SK-N-SH (cell line): ENCODE measurements around the gene NDUFC1.

Experiments used
- CTCF ChIP-seq: fragments of 200-600 bp; sonication (generic); IDR thresholded peaks from 2 replicates; pipeline ENCODE4 v1.6.1; 2017; ENCODE audit warnings: antibody characterized with exemption, mild to moderate bottlenecking, moderate library complexity
- EP300 ChIP-seq, 2 experiments: IDR thresholded peaks; 2 replicates each; pipeline versions ENCODE4 v1.4.0 to v1.6.1; 2012; ENCODE audit warnings: borderline replicate concordance in 1 of 2, low read depth in 1 of 2, low read length in 1 of 2
- EZH2phosphoT487 ChIP-seq: fragments of 200-600 bp; sonication (generic); IDR thresholded peaks from 2 replicates; pipeline ENCODE4 v1.6.1; 2017; ENCODE audit warnings: low read depth, mixed run types, mild to moderate bottlenecking, antibody characterized with exemption, moderate library complexity, borderline replicate concordance
- GABPA ChIP-seq: IDR thresholded peaks from 2 replicates; pipeline ENCODE4 v1.4.0; 2012; ENCODE audit warnings: low read depth, mild to moderate bottlenecking
- MAX ChIP-seq: IDR thresholded peaks from 2 replicates; pipeline ENCODE4 v1.4.0; 2012; ENCODE audit warnings: low read depth
- NFIC ChIP-seq: IDR thresholded peaks from 2 replicates; pipeline ENCODE4 v1.4.0; 2012; ENCODE audit warnings: borderline replicate concordance
- POLR2AphosphoS5 ChIP-seq: IDR thresholded peaks from 2 replicates; pipeline ENCODE4 v1.6.1; 2012; ENCODE audit warnings: low read depth, low read length
- RAD21 ChIP-seq: IDR thresholded peaks from 2 replicates; pipeline ENCODE4 v1.6.1; 2012; ENCODE audit warnings: mild to moderate bottlenecking, low read length
- REST ChIP-seq: IDR thresholded peaks from 2 replicates; pipeline ENCODE4 v1.6.1; 2012; ENCODE audit warnings: mild to moderate bottlenecking, low read depth, low read length, moderate library complexity
- RFX5 ChIP-seq: IDR thresholded peaks from 2 replicates; pipeline ENCODE4 v1.6.1; 2012; ENCODE audit warnings: mild to moderate bottlenecking, improper control_type of control experiment, low read length
- SIN3A ChIP-seq: IDR thresholded peaks from 2 replicates; pipeline ENCODE4 v1.6.1; 2012; ENCODE audit warnings: low read depth, mild to moderate bottlenecking, low read length, moderate library complexity, borderline replicate concordance
- SMC3 ChIP-seq: IDR thresholded peaks from 2 replicates; pipeline ENCODE4 v1.6.1; 2012; ENCODE audit warnings: low read depth, low read length, improper control_type of control experiment
- YY1 ChIP-seq: IDR thresholded peaks from 2 replicates; pipeline ENCODE4 v1.4.0; 2012; ENCODE audit warnings: low read depth, mild to moderate bottlenecking

- TF ChIP-seq RAD21 = no peak
- TF ChIP-seq CTCF = no peak
- no peak for TF ChIP-seq POLR2AphosphoS5
- no peak for TF ChIP-seq SIN3A
- no peak for TF ChIP-seq EZH2phosphoT487
- TF ChIP-seq EP300 (IDR thresholded peaks at IDR 0.05; ENCODE audit: borderline replicate concordance in 1 of 2, low read depth in 1 of 2, low read length in 1 of 2) = no peak
- TF ChIP-seq GABPA = no peak
- TF ChIP-seq YY1 = no peak
- no peak for TF ChIP-seq REST
- TF ChIP-seq RFX5 = no peak
- no peak for TF ChIP-seq MAX
- no peak for TF ChIP-seq NFIC
- no peak for TF ChIP-seq SMC3
These were observed 23.8 kb downstream of the NDUFC1 start for GRCh38 chr4:139278485-139278884.
